GM20000 (cell line): ENCODE measurements around the gene GPR78.

Experiments used
- DNase-seq: peaks from one replicate; pipeline ENCODE4 v3.0.0; 2012; ENCODE audit warnings: low spot score
- CTCF ChIP-seq: IDR thresholded peaks from 2 replicates; pipeline ENCODE4 v1.5.1; 2012; ENCODE audit warnings: mild to moderate bottlenecking, control low read depth; ENCODE audit errors: extremely low read depth, missing control alignments

Gene GPR78

DNA sequence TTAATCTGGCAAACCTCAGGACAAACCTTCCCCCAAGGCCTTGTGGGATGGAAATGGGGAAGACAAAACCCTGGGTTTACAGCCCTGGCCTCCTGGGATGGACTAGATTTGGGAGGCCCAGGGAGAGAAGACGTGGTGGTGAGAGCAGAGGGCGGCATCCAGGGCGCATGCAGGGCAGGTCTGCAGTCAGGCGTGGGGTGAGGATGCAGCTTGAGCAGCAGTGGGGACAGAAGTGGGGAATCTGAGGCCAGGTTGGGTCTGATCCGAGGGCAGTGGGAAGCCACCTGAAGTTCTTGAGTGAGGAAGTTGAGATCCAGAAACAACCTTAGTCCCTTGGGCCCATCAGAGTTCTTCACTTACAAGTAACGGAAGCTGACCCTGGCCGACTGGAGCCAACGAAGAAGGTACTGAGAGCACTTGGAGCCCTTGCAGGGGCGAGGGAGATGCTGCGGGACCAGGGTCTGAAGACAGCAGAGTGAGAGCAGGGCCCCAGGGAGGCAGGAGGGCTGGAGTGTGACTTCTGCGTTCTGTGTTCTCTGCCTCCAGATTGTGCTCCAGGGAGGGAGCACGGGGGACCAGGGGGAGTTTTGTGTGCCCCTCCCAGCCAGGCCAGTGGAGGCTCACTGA, 42.0 kb upstream of the GPR78 start:
- no peak for TF ChIP-seq CTCF
- DNase-seq: no peak

- no peak for DNase-seq
Measured at GRCh38 chr4:8538703-8539567, 41.3 kb upstream of the GPR78 start.

GRCh38 chr4:8539661-8540060, 40.5 kb upstream of the GPR78 start:
- DNase-seq: no peak
- TF ChIP-seq CTCF: no peak

More at GRCh38 chr4:8538703-8539567, 41.3 kb upstream of the GPR78 start:
- TF ChIP-seq CTCF: no peak

DNA sequence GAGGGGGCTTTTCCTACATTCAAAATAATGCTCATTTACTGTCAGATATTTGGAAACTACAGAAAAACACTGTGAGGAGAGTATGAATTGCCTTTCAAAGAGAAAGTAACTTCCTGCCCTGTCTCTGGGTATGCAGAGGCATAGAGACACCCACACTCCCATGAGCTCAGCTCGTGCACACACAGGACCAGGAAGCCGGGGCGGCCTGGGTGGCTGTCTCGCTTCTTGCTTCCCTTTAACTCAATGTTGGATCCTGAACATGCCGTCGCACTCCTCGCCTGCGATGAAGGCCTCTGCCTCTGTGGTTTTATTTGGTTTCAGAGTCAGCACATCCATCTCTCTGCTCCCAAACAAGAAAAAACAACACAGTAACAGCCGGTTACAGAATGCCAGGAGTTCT, 40.1 kb upstream of the GPR78 start:
- DNase-seq: no peak
- no peak for TF ChIP-seq CTCF

DNA sequence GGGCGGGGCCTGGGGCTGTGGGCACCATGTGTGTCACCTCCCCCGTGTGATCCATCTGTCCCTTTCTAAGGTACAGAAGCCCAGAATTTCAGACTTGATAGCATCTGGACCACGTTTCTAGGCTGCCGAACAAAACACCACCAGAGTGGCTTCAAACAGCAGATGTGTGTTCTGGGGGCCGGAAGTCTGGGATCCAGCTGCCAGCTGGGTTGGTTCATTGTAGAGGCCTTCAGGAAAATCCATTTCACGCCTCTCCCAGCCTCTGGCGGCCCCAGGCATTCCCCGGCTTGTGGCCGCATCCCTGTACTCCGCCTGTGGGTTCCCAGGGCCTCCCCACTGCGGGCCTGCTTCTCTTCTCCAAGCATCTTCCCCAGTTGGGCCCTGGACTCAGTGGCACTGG, 39.6 kb upstream of the GPR78 start:
- no peak for DNase-seq
- TF ChIP-seq CTCF: no peak

DNA sequence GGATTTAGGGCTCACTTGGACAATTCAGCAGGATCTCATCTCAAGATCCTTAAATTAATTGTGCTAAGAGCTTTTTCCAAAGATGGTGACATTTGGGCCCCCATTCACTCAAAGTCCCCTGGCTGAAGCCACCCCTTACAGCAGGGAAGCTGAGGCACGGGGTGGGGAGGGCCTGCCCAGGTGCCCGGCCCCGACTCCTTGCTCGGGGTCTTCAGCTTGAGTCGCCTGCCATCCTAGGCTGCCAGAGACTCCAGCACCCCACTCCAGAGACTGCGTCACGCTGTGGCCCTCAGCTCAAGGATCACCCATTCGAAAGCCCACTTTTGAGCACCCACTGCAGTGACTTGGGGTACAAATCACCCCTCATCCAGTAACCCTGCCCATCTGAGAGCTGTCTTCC, 39.2 kb upstream of the GPR78 start:
- no peak for DNase-seq
- TF ChIP-seq CTCF: no peak

GRCh38 chr4:8541981-8542715, 38.0 kb upstream of the GPR78 start:
- DNase-seq: no peak
- no peak for TF ChIP-seq CTCF
